ENCODE data around the gene SELENON.

Gene SELENON

DNA sequence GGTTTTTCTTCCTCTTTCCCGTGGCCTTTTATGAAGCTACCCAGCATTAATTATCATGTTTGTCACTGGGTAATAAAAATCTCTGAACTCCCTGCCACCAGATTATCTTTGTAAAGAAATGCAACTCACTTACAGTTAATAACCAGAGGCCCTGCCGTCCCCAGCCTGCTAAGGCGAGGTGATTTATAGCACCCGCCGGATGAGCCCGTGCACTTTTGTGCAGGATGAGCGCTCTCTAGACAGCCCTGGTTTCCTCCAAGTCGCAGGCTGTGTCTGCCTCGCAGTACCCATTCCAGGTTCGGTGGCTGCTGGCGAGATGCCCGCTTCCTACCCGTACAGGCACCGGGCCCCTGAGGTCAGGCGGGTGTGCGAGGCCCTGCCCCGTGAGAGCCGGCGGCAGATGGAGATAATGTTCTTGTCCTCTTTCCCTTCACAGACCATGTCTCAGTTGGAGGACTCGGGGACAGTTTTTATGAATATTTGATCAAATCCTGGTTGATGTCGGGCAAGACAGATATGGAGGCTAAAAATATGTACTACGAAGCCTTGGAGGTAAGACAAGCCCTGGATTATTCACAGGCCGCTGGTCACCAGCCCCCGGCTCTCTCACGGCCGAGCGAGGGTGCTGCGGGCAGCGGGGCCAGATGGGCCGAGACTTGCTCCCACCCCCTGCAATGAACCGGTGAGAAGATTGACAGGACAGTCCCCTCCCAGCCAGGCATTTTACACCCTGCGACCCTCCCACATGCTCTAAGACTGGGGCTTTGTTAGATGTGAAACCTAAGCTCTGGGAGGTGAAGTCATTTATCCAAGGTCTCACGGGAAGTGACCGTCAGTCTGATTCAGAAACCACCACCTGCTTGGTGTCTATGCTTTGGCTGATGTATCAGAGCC is 28.5 kb upstream of the SELENON start:
- DNase-seq (ENCODE audit: low read depth), result no peak

DNA sequence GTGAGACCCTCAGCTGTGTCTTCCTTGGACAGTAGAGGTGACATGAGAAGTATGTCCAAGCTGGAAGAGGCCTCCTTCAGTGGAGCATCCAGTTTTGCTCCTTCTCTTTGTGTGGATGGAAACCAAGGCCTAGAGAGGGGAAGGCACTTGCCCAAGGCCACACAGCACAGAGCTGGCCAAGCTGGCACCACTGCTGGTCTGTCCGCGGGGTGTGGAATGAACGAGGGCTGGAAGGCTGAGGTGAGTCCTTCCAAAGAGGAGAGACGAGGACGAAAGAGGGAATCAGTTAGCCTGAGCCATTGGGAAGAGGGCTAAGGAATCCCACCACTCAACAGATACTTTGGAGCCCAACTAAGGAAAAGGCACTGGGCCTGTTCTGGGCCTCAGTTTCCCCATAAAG is 27.8 kb upstream of the SELENON start:
- DNase-seq (ENCODE audit: low read depth), result no peak

DNA sequence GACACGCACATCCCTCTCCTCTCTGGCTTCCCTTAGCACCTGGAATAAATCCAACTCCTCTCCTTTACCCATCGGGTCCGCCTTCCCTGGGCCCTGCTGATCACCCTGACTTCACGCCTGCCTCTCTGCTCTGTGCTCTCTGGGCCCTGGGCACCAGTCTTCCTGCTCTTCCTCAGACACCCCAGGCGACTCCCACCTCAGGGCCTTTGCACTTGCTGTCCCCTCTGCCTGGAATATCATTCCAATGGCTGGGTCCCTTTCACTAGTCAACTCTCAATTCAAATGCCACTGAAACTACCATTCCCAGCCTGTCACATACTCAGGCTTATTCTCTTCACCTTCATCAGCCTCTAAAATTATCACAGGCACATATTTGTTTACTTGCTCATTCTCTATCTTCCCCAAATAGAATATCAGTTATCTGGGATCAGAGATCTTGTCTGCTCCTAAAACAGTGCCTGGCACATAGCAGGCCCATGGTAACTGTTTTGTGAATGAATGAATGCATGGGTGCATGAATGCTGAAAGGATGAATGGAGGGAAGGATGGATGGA is 27.2 kb upstream of the SELENON start:
- DNase-seq (ENCODE audit: low read depth), result no peak

DNA sequence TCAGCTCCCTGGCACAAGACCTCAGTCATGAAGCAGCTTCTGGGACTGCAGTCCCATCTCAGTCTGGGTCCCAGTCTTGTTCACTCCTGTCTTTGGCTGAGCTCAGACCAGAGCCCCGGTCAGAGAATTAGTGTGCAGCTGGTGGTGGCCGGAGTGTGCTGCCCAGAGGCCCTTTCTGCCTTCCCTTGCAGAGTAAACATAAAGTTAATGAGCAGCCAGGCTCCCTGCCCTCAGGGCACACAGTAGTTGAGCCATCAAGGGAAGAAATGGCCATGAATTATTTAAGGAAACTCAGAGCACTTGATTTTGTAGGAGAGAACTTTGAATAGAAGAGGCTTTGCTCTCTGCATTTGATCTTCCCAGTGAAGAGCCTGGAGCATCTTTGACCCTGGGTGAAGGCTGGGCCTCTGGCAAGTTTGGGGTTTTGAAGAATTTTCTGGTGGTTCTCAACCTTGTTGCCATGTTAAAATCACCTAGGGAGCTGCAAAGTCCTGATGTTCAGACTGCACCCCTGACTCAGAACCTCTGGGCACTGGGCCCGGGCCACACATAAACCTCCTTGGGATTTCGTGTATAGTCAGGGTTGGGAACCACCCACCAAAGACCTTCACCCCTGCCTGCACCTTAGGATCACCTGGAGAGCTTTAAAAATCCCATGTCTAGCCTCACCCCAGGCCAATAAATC is 26.4 kb upstream of the SELENON start:
- DNase-seq (ENCODE audit: low read depth), result no peak

DNA sequence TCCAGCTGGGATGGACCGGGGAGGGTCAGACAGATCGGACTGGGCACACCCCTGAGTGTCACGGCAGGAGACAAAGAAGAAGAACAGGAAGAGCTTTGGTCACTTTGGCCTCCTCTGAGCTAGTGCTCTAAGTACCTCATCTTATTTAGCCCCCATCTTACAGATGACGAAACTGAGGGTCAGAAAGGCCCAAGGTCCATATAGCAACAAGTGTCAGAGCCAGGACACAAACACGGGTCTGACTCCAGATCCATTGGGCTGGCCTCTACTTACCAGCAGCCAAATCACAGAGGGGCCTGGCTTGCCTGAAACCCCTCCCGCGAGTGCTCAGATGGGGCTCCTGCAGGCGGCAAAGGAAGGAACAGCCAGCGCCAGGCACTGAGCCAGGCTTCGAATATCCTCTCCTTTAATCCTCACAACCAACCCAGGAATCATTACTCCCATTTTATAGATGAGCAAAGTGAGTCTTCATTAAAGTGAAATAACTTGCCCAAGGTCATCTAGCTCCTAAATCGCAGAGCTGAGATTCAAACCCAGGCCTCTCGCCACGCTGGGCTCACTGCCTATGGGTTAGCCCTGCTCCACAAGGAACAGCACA is 25.7 kb upstream of the SELENON start:
- no peak for DNase-seq (ENCODE audit: low read depth)

DNA sequence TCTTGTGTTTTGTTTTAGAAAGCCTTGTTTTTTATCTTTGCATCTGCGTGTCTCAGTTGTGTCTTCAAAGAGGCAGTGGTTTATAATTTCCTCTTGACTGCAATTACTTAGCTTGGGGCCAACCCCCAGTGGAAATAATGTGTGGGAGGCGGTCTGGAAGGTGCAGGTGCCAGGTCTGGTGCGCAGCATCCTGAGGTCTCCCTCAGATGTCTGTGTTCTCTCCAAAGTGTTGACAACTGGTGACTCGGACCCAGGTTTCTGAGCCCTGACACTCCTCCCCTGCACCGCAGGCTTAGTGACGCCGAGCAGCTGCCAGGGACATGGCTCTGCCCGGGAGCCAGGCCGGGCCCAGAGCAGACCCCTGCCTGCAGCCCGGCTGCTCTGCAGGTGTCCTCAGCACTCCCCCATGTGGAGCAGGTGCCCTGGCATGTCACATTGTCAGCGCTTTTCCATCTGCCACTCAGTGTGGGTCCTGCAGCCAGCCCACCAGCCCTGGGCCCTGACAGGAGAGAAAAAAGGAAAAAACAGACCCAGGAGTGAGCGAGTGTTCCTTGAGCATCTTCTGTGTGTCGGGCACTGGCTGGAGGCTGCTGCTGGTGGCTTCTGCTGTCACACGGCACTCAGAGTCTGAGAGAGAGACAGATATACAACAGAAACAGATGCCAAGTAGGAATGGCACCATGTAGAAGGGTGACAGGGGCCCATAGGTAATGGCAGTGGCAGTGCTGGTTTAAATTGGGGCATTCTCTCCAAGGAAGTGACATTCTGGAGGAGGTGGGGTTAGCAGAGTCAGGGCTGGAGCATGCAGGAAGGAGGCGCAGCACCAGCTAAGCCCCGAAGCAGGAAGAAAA is 24.8 kb upstream of the SELENON start:
- peak; percentile 89 for DNase-seq (ENCODE audit: low read depth)

DNA sequence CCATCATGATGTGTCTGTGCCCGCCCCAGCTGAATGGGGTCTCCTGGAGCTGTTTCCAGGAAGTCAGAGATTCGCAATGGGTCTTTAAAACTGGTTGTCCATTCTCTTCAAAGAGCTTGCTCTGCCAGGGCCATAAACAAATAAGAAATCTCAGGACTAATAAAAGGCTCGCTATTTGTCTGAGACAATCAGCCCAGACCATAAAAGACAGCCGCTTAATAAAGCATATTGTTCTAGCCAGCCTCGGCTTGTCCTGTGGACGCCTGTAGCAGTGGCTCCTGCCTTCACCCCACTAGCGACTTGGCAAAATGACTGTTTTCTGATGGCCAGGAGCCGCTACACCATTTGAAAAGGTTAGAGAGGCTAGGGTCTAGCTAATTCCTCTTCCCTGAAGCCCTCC is 20.6 kb upstream of the SELENON start:
- no peak for DNase-seq (ENCODE audit: low read depth)

DNA sequence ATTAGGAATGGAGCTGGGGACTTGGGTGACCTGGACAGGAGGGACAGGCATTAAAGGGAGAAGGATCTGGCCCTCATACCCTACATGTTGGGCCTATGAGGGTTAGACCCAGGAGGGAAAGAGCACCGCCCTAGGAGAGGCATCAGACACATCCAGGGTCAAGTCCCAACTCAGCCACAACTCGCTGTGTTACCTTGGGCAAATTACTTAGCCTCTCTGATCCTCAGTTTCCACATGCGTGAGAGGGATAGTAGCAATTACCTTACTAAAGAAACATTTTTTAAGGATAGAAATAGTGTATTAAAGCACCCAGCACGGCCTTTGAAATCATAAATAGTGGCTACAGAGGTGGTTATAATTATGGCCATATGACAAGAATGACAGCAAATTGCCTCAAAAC is 20.1 kb upstream of the SELENON start:
- DNase-seq (ENCODE audit: low read depth), result no peak

DNA sequence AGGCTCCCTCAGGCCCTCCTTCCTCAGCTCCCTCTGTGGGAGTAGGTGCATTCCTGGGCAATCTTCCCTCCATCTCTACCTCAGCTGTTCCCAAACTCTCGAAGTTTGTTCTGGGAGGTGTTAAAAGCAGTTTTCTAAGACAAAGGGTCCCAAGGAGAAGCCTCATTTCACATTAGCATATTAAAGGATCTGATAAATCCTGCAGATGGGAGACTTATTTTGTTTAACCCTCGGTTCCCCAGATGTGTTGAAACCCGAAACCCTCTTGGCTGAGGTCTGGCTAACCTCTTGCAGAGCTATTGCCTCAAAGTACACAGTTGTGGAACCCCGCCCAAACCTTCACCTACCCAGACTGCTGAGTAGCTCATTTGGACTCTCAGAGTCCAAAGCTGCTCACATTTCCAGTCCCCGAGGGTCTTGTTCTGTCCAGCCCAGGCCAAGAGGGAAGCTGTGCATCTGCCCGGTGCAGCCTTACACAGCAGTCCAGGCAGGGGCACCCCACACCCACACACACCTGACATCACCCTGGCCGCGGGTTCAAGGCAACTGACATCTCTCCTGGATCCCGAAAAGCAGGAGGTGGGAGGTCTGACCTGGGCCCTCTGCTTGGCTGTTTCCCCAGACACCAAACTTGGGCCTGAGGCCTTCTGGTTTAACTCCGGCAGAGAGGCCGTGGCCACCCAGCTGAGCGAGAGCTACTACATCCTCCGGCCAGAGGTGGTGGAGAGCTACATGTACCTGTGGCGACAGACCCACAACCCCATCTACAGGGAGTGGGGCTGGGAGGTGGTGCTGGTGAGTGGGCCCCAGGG is 19.5 kb upstream of the SELENON start:
- DNase-seq (ENCODE audit: low read depth), result no peak

DNA sequence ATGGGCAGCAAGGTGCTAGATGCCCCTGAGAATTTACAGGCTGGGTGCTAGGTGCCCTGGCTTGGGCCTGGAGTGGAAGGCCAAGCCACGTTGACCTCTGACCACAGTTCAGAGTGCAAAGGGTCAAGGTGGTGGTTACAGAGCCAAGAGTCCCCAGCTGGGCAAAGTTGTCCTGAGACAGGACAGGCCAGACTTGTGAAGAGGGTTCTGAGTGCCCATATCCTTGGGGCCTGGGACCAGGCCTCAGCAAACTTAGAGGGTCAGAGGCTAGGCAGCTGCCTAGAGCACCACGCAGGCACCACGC is 18.9 kb upstream of the SELENON start:
- no peak for DNase-seq (ENCODE audit: low read depth)

DNA sequence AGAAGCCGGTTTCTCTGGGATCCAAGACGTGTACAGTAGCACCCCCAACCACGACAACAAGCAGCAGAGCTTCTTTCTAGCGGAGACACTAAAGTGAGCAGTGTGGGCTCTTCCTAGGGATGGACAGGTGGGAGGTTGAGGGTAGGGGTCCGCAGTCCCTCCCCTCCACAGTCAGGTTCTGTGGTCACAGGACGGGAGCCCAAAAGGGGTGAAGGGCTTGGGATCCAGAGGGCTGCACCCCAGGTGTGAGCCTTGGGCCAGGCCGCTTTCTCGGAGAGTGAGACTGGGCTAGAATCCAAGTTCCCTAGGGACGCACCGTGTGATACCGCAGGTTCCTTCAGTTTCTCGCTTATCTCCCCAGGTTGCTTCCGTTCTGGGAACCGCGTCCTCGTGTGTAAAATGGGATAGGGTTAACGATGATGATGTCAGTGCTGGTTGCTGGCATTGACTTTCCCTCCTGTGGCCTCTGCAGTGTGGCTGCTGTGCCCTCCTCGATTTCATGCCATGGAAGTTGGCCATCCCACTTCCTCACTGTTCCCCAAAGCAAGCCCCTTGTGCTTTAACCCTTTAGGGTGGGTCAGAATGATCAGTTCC is 17.3 kb upstream of the SELENON start:
- DNase-seq (ENCODE audit: low read depth), result no peak

DNA sequence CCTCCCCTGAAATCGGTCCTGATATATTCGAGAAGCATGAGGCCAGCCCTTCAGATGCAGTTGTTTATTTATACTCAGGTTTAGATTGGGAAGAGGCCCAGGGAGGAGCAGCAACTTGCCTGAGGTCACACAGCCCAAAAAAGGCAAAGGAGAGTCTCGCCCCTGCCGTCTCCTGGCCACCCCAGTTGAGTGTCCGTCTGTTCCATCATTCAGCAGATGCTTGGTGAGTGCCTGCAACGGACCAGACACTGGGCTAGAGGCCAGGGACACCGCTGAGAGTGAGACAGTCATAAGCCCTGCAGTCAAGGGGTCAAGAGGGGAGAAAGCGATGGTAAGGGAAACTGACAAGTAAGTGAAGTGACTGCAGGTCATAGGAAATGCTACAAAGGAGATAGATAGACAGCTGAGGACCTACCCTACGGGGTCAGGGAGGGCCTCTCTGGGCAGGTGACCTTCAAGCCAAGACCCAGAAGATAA is 15.4 kb upstream of the SELENON start:
- DNase-seq (ENCODE audit: low read depth), result no peak

DNA sequence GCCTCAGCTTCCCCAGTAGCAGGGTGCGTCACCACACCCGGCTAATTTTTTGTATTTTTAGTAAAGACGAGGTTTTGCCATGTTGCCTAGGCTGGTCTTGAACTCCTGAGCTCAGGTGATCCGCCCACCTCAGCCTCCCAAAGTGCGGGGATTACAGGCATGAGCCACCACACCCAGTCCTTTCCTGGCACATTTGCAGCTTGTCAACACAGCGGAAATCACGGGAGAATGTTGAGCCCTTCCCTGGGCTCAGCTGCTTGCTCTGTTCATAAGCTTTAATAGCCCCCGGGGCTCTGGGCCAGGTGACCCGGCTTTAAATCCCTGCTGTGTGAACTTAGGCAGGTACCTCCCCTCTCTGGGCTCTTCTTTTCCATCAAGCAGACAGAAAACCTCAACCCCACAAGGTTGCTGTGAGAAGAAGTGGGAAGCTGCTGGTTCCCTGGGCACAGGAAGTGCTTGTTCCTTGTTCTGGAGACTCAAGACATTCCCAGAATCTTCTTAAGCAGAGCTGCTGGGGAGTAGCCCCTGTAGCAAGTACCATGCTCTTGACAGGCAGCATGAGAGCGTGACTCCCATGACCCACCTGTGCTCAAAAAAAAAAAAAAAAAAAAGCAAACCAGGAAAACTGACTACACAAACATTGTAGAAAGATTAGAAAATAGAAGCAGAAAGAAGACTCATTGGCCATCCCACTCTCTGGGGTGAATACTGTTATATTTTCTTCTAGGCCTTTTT is 14.5 kb upstream of the SELENON start:
- no peak for DNase-seq (ENCODE audit: low read depth)

DNA sequence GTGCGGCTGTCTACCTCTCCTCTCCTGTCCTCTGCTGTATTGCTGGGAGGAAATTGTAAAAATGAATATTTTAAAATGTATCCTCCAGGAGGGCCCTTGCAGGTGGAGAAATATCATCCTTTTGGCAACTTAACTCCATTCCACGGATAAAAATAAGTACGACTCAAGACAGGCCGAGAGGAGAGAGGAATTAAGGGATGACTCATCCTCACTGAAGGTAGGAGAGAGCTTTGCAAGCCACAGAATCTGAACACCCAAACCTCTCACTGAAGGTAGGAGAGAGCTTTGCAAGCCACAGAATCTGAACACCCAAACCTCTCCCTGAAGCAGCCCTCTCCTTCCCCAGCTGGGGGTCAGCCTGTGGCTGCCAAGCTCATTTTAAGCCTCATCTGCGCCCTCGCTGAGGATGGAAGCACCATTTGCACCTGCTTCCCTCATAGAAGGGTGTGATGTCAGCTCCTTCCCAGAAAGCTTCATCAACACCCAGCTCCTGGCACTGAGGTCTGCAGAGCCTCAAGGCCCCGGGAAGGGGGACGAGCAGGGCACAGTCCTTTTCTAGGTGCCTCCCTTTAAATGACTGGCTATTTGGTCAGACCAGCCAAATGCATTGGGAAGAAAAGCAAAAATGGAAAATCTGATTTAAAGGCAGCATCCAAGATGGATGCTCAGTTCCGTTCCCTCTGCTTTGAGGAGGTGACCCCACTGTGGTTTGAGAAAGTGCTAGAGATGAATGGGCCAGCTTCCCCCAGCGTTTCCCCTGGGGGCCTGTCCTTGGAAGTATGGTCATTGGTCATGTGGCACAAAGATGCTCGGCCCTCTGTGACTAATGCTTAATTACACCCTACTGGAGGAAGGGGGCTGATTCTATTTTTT is 12.9 kb upstream of the SELENON start:
- DNase-seq (ENCODE audit: low read depth), result no peak

DNA sequence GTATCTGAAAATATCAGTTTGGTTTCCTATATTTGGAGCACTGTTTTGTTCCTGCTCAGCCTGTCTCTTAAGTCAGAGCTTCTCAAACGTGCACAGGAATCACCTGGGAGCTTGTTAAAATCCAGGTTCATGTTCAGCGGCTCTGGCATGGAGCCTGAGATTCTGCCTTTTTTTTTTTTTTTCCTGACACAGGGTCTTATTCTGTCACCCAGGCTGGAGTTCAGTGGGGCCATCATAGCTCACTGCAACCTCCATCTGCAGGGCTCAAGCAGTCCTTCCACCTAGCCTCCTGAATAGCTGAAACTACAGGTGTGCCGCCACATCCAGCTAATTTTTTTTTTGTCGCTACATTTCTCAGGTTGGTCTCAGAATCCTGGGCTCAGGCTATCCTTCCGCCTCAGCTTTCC is 12.2 kb upstream of the SELENON start:
- DNase-seq (ENCODE audit: low read depth), result no peak

DNA sequence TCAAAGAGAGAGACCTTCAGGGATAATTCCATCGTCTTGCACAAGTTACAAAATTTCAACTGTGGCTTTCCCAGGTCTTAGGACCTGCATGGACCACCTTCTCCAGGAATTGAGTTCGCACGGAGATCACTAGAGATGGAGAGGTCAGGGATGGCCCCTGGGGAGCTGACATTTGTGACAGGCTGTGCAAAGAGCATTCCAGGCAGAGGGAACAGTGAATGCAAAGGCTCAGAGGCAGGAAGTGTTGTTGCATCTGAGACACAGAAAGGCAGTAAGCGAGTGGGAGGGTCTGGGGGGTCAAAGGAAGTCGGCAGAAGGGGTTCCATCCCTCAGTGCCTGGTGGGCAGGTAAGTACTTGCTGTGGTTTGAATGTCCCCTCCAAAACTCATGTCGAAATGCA is 9.5 kb upstream of the SELENON start:
- no peak for DNase-seq (ENCODE audit: low read depth)

DNA sequence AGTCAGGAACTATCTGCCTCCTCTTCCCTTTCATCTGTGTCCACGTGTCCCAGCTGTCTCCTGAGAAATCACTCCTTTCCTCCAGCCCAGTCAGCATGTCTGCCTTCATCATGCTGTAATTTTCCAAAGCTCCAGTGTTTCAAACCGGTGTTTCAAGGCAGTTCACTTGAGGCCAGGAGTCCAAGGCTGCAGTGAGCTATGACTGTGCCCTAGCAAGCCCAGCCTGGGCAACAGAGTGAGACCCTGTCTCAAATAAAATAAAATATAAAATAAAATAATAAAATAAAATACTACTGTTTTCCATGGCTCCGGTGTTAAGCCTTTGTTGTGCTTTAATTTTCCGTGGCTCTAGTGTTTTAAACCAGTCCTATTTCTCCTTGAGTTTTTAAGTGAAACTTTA is 7.9 kb upstream of the SELENON start:
- DNase-seq (ENCODE audit: low read depth), result no peak

DNA sequence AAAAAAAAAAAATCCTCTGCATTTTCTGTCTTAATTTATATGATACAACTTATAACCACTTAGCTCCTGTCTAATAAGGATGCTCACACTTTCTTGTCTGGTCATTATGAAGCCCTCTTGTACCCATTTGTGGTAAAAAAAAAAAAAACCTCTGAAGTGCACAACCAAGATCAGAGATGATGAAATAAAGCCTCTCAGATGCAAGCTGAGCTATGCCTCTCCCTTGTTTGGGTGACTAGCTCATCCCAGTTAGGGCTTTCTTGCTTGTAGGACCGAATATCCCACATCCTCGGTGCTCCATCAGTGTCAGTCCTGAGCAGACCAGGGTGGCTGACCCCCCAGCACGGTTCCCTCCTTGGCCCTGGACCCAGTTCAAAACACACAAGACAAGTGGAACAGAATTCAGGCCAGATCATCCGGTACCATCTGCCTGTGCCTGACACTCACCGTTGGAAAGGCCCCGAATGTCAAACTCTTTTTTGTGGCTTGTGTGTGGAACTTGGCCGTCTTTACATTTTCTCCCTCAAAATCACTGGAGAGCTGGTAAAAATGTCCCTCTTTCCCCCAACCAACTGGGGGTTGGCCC is 6.3 kb upstream of the SELENON start:
- DNase-seq (ENCODE audit: low read depth), result no peak

DNA sequence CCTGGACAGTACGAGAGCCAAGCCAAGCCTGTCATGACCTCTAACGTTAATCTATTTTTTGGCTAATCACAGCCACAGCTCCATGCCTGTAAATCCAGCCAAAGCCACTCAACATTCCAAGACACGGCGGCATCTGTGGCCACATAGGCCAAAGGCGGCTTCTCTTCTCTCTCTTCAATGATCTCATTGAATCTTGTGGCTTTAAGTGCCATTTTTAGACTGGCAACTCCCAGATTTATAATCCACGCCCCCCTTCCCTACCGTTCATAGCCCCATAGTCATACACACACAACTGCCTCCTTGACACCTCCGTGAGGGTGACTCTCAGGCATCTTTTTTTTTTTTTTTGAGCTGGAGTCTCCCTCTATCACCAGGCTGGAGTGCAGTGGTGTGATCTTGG is 5.7 kb upstream of the SELENON start:
- no peak for DNase-seq (ENCODE audit: low read depth)
